Chondrocyte (in vitro differentiated cells): Measurements from ENCODE around the gene ANTXR1. TPM values are rescaled to one million over a fixed set of nuclear protein-coding genes. Genes with fewer than 3 reads are reported as not detected.
A peak's percentile ranks its signal among the peaks of the same experiment; 100 is the strongest.

ENCODE experiments used
- DNase-seq: peaks from one replicate; pipeline ENCODE4 v3.0.0; 2021; ENCODE audit warnings: mixed read lengths, low spot score
- H3K27ac Mint-ChIP-seq: one replicate; pipeline ENCODE4 v1.8.0; 2021; ENCODE audit warnings: mild to moderate bottlenecking, moderate library complexity, mixed read lengths; ENCODE audit not compliant: unreplicated experiment
- H3K27me3 Mint-ChIP-seq: 2 replicates; pipeline ENCODE4 v1.8.0; 2021; ENCODE audit warnings: low read depth, mixed read lengths
- H3K36me3 Mint-ChIP-seq: 2 replicates; pipeline ENCODE4 v1.8.0; 2021; ENCODE audit warnings: low read depth, mixed read lengths
- H3K4me1 Mint-ChIP-seq: 2 replicates; pipeline ENCODE4 v1.8.0; 2021; ENCODE audit warnings: low read depth, mild to moderate bottlenecking, mixed read lengths
- H3K4me3 Mint-ChIP-seq: one replicate; pipeline ENCODE4 v1.8.0; 2021; ENCODE audit warnings: mild to moderate bottlenecking, moderate library complexity, mixed read lengths; ENCODE audit not compliant: unreplicated experiment
- H3K9me3 Mint-ChIP-seq: 2 replicates; pipeline ENCODE4 v1.8.0; 2021; ENCODE audit warnings: low read depth, mixed read lengths
- CTCF ChIP-seq: fragments of 200-600 bp; sonication (generic); IDR thresholded peaks from 2 replicates; pipeline ENCODE4 v1.5.0; 2021; ENCODE audit warnings: antibody characterized with exemption, mild to moderate bottlenecking, moderate library complexity
- total RNA-seq: library from RNA; stranded (reverse); gene quantifications from 3 replicates; pipeline ENCODE4 v1.2.1, GENCODE V29; 2021

The ANTXR1 gene
- total RNA-seq, 1 donor from 2014 or later = 351 TPM

GRCh38 chr2:69061525-69061924, 48.5 kb downstream of the ANTXR1 start:
- Mint-ChIP-seq H3K27ac (peak overlapping the region; percentile 60), H3K4me1 (peaks cover 43% of the 10 kb centered on the region), H3K27me3 (no peaks in the 10 kb centered on the region), H3K36me3 (peaks cover 40% of the 10 kb centered on the region), H3K4me3 (no peak overlapping the region), H3K9me3 (peaks cover 20% of the 10 kb centered on the region)
- no peak for DNase-seq
- no peak for TF ChIP-seq CTCF

DNA sequence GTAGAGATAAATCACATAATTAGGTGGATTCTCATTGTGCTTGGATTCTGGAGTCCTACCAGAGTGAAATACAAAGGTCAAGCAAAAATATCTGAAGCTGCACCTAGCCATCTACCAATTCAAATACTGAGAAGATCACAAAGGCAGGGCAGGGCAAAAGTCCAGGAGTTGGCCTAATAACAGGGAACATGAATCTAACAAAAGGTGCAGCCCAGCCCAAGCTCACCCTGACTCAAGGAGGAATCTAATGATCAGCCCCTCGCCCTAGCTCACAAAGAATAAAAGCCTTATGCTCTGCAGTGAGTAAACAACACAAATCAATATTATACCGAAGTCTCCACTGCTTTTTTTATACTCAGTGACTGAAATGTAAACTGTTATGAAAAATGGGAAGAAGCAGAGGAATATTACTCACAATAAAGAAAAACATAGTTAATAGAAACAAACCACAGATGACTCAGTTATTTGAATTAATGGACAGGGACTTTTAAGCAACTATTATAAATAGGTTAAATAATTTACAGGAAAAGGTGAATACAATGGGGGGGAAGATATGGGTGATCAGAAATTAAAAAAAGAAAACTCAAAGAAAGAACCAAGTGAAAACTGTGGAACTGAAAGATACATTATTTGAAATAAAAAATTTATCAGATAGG, 49.5 kb downstream of the ANTXR1 start:
- Mint-ChIP-seq H3K27ac (peak overlapping the region; percentile 52), H3K4me3 (no peak overlapping the region), H3K27me3 (no peaks in the 10 kb centered on the region), H3K9me3 (peaks cover 19% of the 10 kb centered on the region), H3K4me1 (peaks cover 51% of the 10 kb centered on the region), H3K36me3 (peaks cover 43% of the 10 kb centered on the region)
- no peak for DNase-seq
- no peak for TF ChIP-seq CTCF

GRCh38 chr2:69065735-69066336, 52.9 kb downstream of the ANTXR1 start:
- TF ChIP-seq CTCF = no peak
- peaks cover 8% of the 10 kb centered on the region for H3K9me3 Mint-ChIP-seq
- H3K4me3 Mint-ChIP-seq = no peak overlapping the region
- no peak for DNase-seq
- no peak overlapping the region for H3K27ac Mint-ChIP-seq
- no peaks in the 10 kb centered on the region for H3K27me3 Mint-ChIP-seq
- peaks cover 62% of the 10 kb centered on the region for H3K4me1 Mint-ChIP-seq
- H3K36me3 Mint-ChIP-seq = peaks cover 25% of the 10 kb centered on the region

- H3K27ac Mint-ChIP-seq = peak overlapping the region; percentile 67
- no peak for DNase-seq
Measured at GRCh38 chr2:69067026-69067630, 54.1 kb downstream of the ANTXR1 start.

More at GRCh38 chr2:69067026-69067630, 54.1 kb downstream of the ANTXR1 start:
- Mint-ChIP-seq H3K36me3 (peaks cover 29% of the 10 kb centered on the region), H3K27me3 (no peaks in the 10 kb centered on the region), H3K9me3 (peaks cover 8% of the 10 kb centered on the region), H3K4me1 (peaks cover 52% of the 10 kb centered on the region), H3K4me3 (no peak overlapping the region)
- TF ChIP-seq CTCF = no peak
